CD4-positive, CD25-positive, alpha-beta regulatory T cell (primary cell): Measurements from ENCODE around the gene DEPDC1B. TPM values are rescaled to one million over a fixed set of nuclear protein-coding genes. Genes with fewer than 3 reads are reported as not detected.
A peak's percentile ranks its signal among the peaks of the same experiment; 100 is the strongest.

ENCODE experiments used
- ATAC-seq, 2 donors: fragments of 150-1000 bp; cut with Tn5 transposase; one replicate each; pipeline ENCODE4 v1.10.0; 2021; ENCODE audit warnings: low read depth in 2 of 2, moderate number of reproducible peaks in 2 of 2, moderate library complexity in 1 of 2
- DNase-seq, 3 donors: peaks; one replicate each; pipeline versions ENCODE4 v3.0.0 to v3.0.0-alpha.2; 2012 to 2022; ENCODE audit warnings: mixed read lengths in 1 of 3
- H3K27ac ChIP-seq: one replicate; pipeline ENCODE4 v1.7.0; 2013; ENCODE audit warnings: mild to moderate bottlenecking, low read length; ENCODE audit not compliant: insufficient read depth, poor library complexity, severe bottlenecking
- H3K27me3 ChIP-seq: one replicate; pipeline ENCODE4 v1.7.0; 2013; ENCODE audit warnings: low read length; ENCODE audit not compliant: control insufficient read depth, insufficient read depth
- H3K36me3 ChIP-seq: one replicate; pipeline ENCODE4 v1.7.0; 2013; ENCODE audit warnings: mild to moderate bottlenecking, low read length, moderate library complexity; ENCODE audit not compliant: control insufficient read depth, insufficient read depth
- H3K4me1 ChIP-seq: 2 replicates; pipeline ENCODE4 v1.7.0; 2013; ENCODE audit warnings: mild to moderate bottlenecking, low read length; ENCODE audit not compliant: insufficient read depth, control insufficient read depth, poor library complexity, severe bottlenecking
- H3K4me3 ChIP-seq: one replicate; pipeline ENCODE4 v1.7.0; 2013; ENCODE audit warnings: low read depth, mild to moderate bottlenecking, low read length, moderate library complexity
- H3K9me3 ChIP-seq, 2 experiments: 1 replicate in 1 of 2; 2 replicates in 1 of 2; pipeline ENCODE4 v1.7.0; 2013; ENCODE audit warnings: low read length in 2 of 2, mild to moderate bottlenecking in 1 of 2, moderate library complexity in 1 of 2; ENCODE audit not compliant: control insufficient read depth in 2 of 2
- H3K27ac Mint-ChIP-seq, 3 donors: one replicate each; pipeline ENCODE4 v1.8.0; 2020 to 2022; ENCODE audit warnings: mild to moderate bottlenecking in 3 of 3, mixed read lengths in 3 of 3, moderate library complexity in 2 of 3
- H3K27me3 Mint-ChIP-seq: one replicate; pipeline ENCODE4 v1.8.0; 2022; ENCODE audit warnings: mild to moderate bottlenecking, mixed read lengths
- H3K36me3 Mint-ChIP-seq: one replicate; pipeline ENCODE4 v1.8.0; 2020; ENCODE audit warnings: mixed read lengths
- H3K4me1 Mint-ChIP-seq, 4 donors: one replicate each; pipeline ENCODE4 v1.8.0; 2020 to 2022; ENCODE audit warnings: mixed read lengths in 4 of 4, mild to moderate bottlenecking in 1 of 4
- H3K4me3 Mint-ChIP-seq, 4 donors: one replicate each; pipeline ENCODE4 v1.8.0; 2020 to 2022; ENCODE audit warnings: mild to moderate bottlenecking in 4 of 4, mixed read lengths in 4 of 4, moderate library complexity in 3 of 4
- H3K9me3 Mint-ChIP-seq, 7 donors: one replicate each; pipeline ENCODE4 v1.8.0; 2020 to 2022; ENCODE audit warnings: mixed read lengths in 7 of 7, mild to moderate bottlenecking in 3 of 7, moderate library complexity in 2 of 7
- polyA plus RNA-seq, 4 donors: library from polyadenylated mRNA; unstranded; fragments of 300-500 nt; fragmentation: Illumina TruSeq; gene quantifications; one replicate each; pipeline ENCODE4 v1.2.3, GENCODE V29; 2021
- total RNA-seq: library from RNA; stranded (reverse); gene quantifications from one replicate; pipeline ENCODE4 v1.2.3, GENCODE V29; 2022

DEPDC1B gene
- total and polyA plus RNA-seq, 5 donors from 2014 or later, result 0.83 to 4.3 (median 2.0) TPM

DNA sequence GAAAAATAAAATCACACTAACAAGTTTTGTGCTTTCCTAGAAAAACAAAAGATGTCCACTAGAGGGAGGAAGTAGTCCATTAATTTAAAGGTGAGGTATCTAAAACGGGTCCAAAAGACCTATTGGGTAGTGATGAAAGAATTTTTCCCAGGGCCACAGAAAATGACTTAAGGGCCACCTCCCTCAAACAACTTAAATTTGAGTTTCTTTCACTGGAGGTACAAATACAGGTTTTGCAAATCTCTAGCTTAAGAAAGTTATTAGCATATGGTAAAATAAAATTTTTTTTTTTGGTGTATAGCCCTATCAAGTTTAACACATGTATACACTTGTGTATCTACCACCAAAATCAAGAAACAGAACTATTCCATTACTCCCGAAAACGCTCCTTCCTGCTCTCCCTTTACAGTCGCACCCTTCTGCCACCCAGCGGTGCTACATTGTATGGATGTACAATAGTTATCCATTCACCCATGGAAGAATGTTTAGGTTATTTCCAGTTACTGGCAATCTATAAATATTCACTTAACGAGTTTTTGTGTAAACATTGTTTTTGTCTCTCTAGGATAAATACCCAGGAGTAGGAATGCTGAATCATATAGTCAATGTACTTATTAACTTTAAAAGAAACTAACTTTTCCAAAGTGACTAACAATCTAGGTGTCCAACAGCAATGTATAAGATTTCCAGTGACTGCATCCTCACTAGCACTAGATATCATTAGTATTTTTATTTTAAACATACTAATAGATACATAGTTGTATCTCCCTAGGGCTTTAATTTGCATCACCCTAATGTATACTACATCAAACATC, 21.9 kb downstream of the DEPDC1B start:
- DNase-seq (peak in 2 of 3 donors; percentile 35 to 55), ATAC-seq (peak in 1 of 2 donors; percentile 42)
- Mint-ChIP-seq H3K4me3 (peak overlapping the region in 1 of 4 donors; percentile 71), H3K36me3 (no peaks in the 10 kb centered on the region), H3K9me3 (no peaks in the 10 kb centered on the region), H3K4me1 (peaks cover 0 to 11% (median 4%) of the 10 kb centered on the region in 4 donors), H3K27me3 (no peaks in the 10 kb centered on the region), H3K27ac (no peak overlapping the region)
- Histone ChIP-seq H3K4me1 (no peaks in the 10 kb centered on the region), H3K4me3 (peak overlapping the region; percentile 56), H3K27me3 (no peaks in the 10 kb centered on the region), H3K9me3 (no peaks in the 10 kb centered on the region), H3K27ac (no peak overlapping the region), H3K36me3 (no peaks in the 10 kb centered on the region)

DNA sequence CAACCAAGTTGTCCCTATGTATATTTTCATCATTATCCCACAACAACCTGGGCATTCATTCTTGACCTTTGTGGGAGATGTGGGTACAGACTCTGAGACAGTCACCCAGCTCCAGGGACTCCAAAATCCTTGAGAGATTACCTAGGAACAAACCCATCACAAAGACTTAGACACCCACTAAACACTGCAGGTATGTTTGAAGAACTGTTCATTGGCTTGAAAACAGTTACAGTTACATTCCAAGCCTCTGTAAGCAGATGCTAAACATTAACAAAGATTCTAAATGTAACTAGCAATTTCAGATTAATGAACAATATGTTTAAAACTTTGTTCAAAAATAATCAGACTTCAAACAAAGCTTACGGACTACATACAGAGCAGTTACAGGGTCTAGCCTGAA, 24.7 kb downstream of the DEPDC1B start:
- no peak for DNase-seq
- no peaks in the 10 kb centered on the region for H3K36me3 Mint-ChIP-seq
- Histone ChIP-seq H3K9me3 (no peaks in the 10 kb centered on the region), H3K27ac (no peak overlapping the region), H3K4me1 (no peaks in the 10 kb centered on the region), H3K36me3 (no peaks in the 10 kb centered on the region), H3K4me3 (no peak overlapping the region), H3K27me3 (no peaks in the 10 kb centered on the region)
- no peak for ATAC-seq
- H3K9me3 Mint-ChIP-seq, result no peaks in the 10 kb centered on the region
- no peak overlapping the region for H3K27ac Mint-ChIP-seq
- H3K4me3 Mint-ChIP-seq, result no peak overlapping the region
- H3K27me3 Mint-ChIP-seq, result no peaks in the 10 kb centered on the region
- H3K4me1 Mint-ChIP-seq, result peaks cover 0 to 11% (median 3%) of the 10 kb centered on the region in 4 donors

DNA sequence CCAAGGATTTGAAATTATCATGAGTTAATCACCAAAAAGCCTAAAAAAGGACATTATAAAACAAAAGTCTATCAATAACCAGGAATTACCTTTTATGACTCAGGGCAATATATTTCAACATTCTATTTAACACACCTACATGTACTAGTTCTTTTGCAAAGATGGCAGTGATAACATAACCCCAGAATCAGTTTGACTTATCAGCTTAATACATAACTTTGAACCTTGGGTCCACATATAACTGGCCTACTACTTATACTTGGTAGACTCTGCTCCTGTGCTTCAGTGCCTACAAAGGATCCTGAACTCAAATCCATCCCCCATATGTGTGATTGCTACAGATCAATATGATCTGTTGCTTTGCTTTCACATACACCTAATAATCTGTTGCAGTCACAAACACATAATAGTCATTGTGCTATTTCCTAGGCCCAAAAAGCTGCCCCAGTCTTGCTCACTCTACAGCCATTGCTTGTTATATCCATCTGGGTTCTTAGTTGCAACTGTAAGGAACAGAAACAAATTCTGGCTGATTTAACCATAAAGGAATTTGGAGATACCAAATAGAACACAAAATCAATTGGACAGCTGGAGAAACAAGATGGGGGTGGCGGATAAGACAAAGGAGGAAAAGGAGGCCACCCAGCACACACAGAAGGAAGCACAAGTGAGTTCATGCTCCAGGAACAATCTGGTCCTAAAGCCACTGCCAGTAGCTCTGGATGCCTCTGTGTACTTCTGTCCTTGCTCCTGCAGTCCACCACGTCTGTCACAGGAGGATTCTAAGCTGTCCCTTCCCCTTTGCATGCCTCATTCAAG, 25.5 kb downstream of the DEPDC1B start:
- Histone ChIP-seq H3K4me3 (no peak overlapping the region), H3K36me3 (no peaks in the 10 kb centered on the region), H3K9me3 (no peaks in the 10 kb centered on the region), H3K27ac (no peak overlapping the region), H3K4me1 (no peaks in the 10 kb centered on the region), H3K27me3 (no peaks in the 10 kb centered on the region)
- Mint-ChIP-seq H3K27ac (peak overlapping the region in 1 of 3 donors; percentile 2), H3K4me3 (no peak overlapping the region), H3K4me1 (peaks cover 0 to 11% (median 3%) of the 10 kb centered on the region in 4 donors), H3K9me3 (no peaks in the 10 kb centered on the region), H3K36me3 (no peaks in the 10 kb centered on the region), H3K27me3 (no peaks in the 10 kb centered on the region)
- ATAC-seq, result no peak
- no peak for DNase-seq

DNA sequence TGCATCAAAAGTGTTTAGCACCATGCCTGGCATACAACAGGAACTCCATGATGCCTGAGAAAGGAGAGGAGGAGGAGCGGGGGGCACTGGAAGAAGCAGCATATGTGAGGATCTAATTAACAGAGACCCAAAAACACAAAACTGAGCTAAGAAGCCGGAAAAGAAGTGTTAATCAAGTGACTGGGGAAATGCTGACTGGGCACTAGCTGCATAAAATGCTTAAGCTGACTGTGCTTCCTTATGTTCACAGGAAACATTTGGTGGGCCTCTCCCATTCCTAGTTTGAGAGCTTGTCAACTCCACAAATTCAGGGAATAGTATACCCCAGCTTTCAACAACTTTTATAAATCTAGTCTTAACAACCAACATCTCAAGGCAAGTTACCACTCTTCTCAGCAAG, 26.6 kb downstream of the DEPDC1B start:
- Mint-ChIP-seq H3K9me3 (no peaks in the 10 kb centered on the region), H3K4me1 (peaks cover 0 to 10% (median 6%) of the 10 kb centered on the region in 4 donors), H3K36me3 (no peaks in the 10 kb centered on the region), H3K4me3 (no peak overlapping the region), H3K27me3 (no peaks in the 10 kb centered on the region), H3K27ac (peak overlapping the region in 1 of 3 donors; percentile 5)
- ATAC-seq (no peak), DNase-seq (no peak)
- Histone ChIP-seq H3K36me3 (no peaks in the 10 kb centered on the region), H3K27me3 (no peaks in the 10 kb centered on the region), H3K4me1 (no peaks in the 10 kb centered on the region), H3K27ac (no peak overlapping the region), H3K9me3 (no peaks in the 10 kb centered on the region), H3K4me3 (no peak overlapping the region)

DNA sequence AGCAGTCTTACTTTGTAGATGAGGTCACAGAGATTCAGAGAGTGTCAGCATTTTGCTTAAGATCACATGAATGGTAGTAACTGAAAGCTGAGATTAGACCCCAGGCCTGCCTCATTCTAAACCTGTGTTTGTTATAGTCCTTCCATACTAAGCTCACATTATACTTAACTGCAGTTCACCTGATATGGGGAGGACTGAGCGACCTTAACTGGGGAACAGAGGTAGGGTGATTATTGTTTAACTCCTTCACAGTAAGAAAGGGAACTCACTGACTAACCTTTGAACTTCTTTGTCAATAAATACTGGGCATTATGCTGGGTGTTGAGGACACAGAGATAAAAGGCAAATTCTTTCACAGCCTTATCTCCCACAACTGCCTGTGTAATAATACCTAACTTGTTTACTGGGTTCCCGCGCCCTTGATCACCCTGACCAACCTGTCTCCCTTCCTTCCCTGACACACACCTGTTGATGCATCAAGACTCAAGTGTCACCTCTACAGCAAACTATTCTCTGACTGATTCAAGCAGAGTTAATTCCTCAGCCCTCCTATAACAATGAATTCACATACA, 27.2 kb downstream of the DEPDC1B start:
- Histone ChIP-seq H3K4me1 (no peaks in the 10 kb centered on the region), H3K9me3 (no peaks in the 10 kb centered on the region), H3K4me3 (no peak overlapping the region), H3K36me3 (no peaks in the 10 kb centered on the region), H3K27ac (no peak overlapping the region), H3K27me3 (no peaks in the 10 kb centered on the region)
- Mint-ChIP-seq H3K4me1 (peaks cover 0 to 5% (median 4%) of the 10 kb centered on the region in 4 donors), H3K36me3 (no peaks in the 10 kb centered on the region), H3K9me3 (no peaks in the 10 kb centered on the region), H3K4me3 (no peak overlapping the region), H3K27ac (peak overlapping the region in 1 of 3 donors; percentile 5), H3K27me3 (no peaks in the 10 kb centered on the region)
- no peak for ATAC-seq
- DNase-seq, result no peak

DNA sequence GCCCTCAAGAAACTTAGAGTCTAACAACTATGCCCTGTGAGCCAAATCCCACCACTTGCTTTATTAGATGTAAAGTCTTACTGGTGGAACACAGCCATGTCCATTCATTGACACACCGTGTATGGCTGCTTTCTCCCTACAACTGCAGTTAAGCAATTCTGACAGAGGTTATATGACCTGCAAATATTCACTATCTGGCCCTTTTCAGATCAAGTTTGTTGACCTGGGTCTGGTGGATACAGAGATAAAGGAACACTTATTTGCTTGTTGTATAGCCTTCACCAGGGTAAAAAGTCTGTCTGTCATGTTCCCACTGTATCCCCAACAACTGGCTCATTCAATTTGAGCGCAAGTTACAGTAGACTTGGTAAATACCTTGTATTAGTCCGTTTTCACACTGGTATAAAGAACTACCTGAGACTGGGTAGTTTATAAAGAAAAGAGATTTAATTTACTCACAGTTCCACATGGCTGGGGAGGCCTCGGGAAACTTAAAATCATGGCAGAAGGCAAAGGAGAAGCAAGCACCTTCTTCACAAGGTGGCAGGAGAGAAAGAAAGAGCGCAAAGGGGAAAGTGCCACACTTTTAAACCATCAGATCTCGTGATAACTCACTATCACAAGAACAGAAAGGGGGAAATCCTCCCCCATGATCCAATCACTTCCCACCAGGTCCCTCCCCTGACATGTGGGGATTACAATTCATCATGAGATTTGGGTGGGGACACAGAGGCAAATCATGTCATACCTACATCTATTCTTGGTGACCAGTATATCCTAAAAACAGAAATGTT, 27.9 kb downstream of the DEPDC1B start:
- Mint-ChIP-seq H3K4me1 (peaks cover 0 to 5% (median 0%) of the 10 kb centered on the region in 4 donors), H3K9me3 (no peaks in the 10 kb centered on the region), H3K27me3 (no peaks in the 10 kb centered on the region), H3K36me3 (no peaks in the 10 kb centered on the region), H3K27ac (no peak overlapping the region), H3K4me3 (no peak overlapping the region)
- no peak overlapping the region for H3K4me3 ChIP-seq
- no peaks in the 10 kb centered on the region for H3K4me1 ChIP-seq
- DNase-seq (no peak), ATAC-seq (no peak)
- no peak overlapping the region for H3K27ac ChIP-seq
- no peaks in the 10 kb centered on the region for H3K36me3 ChIP-seq
- H3K9me3 ChIP-seq, result no peaks in the 10 kb centered on the region
- no peaks in the 10 kb centered on the region for H3K27me3 ChIP-seq

DNA sequence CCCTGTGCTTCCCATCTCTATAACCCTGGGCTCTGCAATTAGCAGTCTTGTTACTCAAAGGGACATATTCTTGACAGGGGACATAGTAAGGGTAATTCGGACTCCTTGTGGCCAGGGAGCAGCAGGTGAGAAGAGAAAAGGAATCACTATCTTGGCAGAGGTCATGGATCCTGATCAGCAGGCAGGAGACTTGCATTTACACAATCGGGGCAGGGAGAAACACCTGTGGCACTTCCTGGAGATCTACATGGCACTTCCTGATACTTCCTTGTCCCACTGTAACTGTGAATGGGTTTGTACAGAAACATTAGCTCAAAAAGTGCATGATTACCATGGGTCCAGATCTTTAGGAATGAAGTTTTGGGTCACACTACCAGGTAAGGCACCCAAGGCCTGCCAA, 29.2 kb downstream of the DEPDC1B start:
- no peaks in the 10 kb centered on the region for H3K4me1 ChIP-seq
- H3K36me3 Mint-ChIP-seq, result no peaks in the 10 kb centered on the region
- H3K27me3 Mint-ChIP-seq, result no peaks in the 10 kb centered on the region
- no peak overlapping the region for H3K4me3 ChIP-seq
- H3K4me3 Mint-ChIP-seq, result no peak overlapping the region
- H3K27ac Mint-ChIP-seq, result peak overlapping the region in 1 of 3 donors; percentile 30
- H3K9me3 Mint-ChIP-seq, result no peaks in the 10 kb centered on the region
- peaks cover 0 to 5% (median 0%) of the 10 kb centered on the region in 4 donors for H3K4me1 Mint-ChIP-seq
- H3K27ac ChIP-seq, result no peak overlapping the region
- H3K27me3 ChIP-seq, result no peaks in the 10 kb centered on the region
- no peak for ATAC-seq
- H3K36me3 ChIP-seq, result no peaks in the 10 kb centered on the region
- no peak for DNase-seq
- no peaks in the 10 kb centered on the region for H3K9me3 ChIP-seq
